IMR-90 (cell line): ENCODE results near the gene WFDC12. TPM values are rescaled to one million over a fixed set of nuclear protein-coding genes. Genes with fewer than 3 reads are reported as not detected.
A peak's percentile ranks its signal among the peaks of the same experiment; 100 is the strongest.

ENCODE experiments used
- ATAC-seq: fragments of 200-7000 bp; cut with Tn5 transposase; 2 replicates; pipeline ENCODE4 v1.9.1; 2020; ENCODE audit warnings: low read depth, mild to moderate bottlenecking, moderate library complexity
- BruUV-seq: library from RNA; stranded (reverse); fragments of 400-500 nt; replicated peaks from 2 replicates; lab custom pipeline; 2021; lab: Mats Ljungman, UMichigan
- CTCF ChIA-PET: fragments of 300-600 bp; formaldehyde crosslinking; extraction: SDS; loops from one replicate; lab custom pipeline; 2021; ENCODE audit warnings: antibody characterized with exemption; lab: Yijun Ruan, JAX
- POLR2A ChIA-PET: fragments of 300-600 bp; sonication (Branson Sonifier 250); formaldehyde crosslinking; loops from one replicate; lab custom pipeline; 2022; ENCODE audit warnings: antibody characterized with exemption; ENCODE audit not compliant: unreplicated experiment; lab: Charles Lee
- DNase-seq: peaks from one replicate; pipeline ENCODE4 v3.0.0; 2013
- H2AFZ ChIP-seq: replicated peaks from 2 replicates; pipeline ENCODE3; 2013; ENCODE audit warnings: low read length, mild to moderate bottlenecking; ENCODE audit not compliant: poor library complexity
- H2AK5ac ChIP-seq: 2 replicates; pipeline ENCODE4 v1.6.1; 2013; ENCODE audit warnings: low read depth, low read length, inconsistent platforms
- H2AK9ac ChIP-seq: replicated peaks from 2 replicates; pipeline ENCODE3; 2013; ENCODE audit warnings: mild to moderate bottlenecking, low read depth, low read length, moderate library complexity; ENCODE audit not compliant: poor library complexity
- H2BK120ac ChIP-seq: 2 replicates; pipeline ENCODE4 v1.6.1; 2013; ENCODE audit warnings: low read depth, low read length, inconsistent platforms
- H2BK15ac ChIP-seq: 3 replicates; pipeline ENCODE4 v1.6.1; 2013; ENCODE audit warnings: low read depth, low read length, inconsistent platforms
- H2BK20ac ChIP-seq: 2 replicates; pipeline ENCODE4 v1.6.1; 2013; ENCODE audit warnings: low read depth, mild to moderate bottlenecking, inconsistent platforms, low read length, moderate library complexity
- H2BK5ac ChIP-seq: 2 replicates; pipeline ENCODE4 v1.6.1; 2013; ENCODE audit warnings: mild to moderate bottlenecking, low read depth, low read length, inconsistent platforms; ENCODE audit not compliant: poor library complexity, severe bottlenecking
- H3K14ac ChIP-seq: replicated peaks from 2 replicates; pipeline ENCODE4 v1.6.1; 2013; ENCODE audit warnings: low read depth, low read length, inconsistent platforms
- H3K18ac ChIP-seq: 2 replicates; pipeline ENCODE4 v1.6.1; 2013; ENCODE audit warnings: low read depth, low read length, control low read depth
- H3K23ac ChIP-seq: 2 replicates; pipeline ENCODE4 v1.6.1; 2013; ENCODE audit warnings: low read depth, low read length, inconsistent platforms
- H3K27ac ChIP-seq: 2 replicates; pipeline ENCODE4 v1.5.1; 2013; ENCODE audit warnings: mild to moderate bottlenecking, control low read depth, low read length; ENCODE audit not compliant: insufficient read depth
- H3K27me3 ChIP-seq: 2 replicates; pipeline ENCODE4 v1.6.1; 2013; ENCODE audit warnings: low read length; ENCODE audit not compliant: control insufficient read depth, insufficient read depth
- H3K36me3 ChIP-seq: 2 replicates; pipeline ENCODE4 v1.6.1; 2013; ENCODE audit warnings: low read length, mixed read lengths; ENCODE audit not compliant: control insufficient read depth, insufficient read depth
- H3K4ac ChIP-seq: 2 replicates; pipeline ENCODE4 v1.6.1; 2013; ENCODE audit warnings: low read depth, low read length, inconsistent platforms
- H3K4me1 ChIP-seq: 2 replicates; pipeline ENCODE4 v1.6.1; 2013; ENCODE audit warnings: low read length, mixed read lengths; ENCODE audit not compliant: control insufficient read depth, insufficient read depth
- H3K4me2 ChIP-seq: 2 replicates; pipeline ENCODE4 v1.6.1; 2013; ENCODE audit warnings: low read depth, mild to moderate bottlenecking, control low read depth, low read length, moderate library complexity
- H3K4me3 ChIP-seq: 2 replicates; pipeline ENCODE4 v1.5.1; 2013; ENCODE audit warnings: low read depth, mild to moderate bottlenecking, control low read depth, low read length, moderate library complexity; ENCODE audit not compliant: insufficient read depth
- H3K56ac ChIP-seq: 2 replicates; pipeline ENCODE4 v1.6.1; 2013; ENCODE audit warnings: low read length, inconsistent platforms; ENCODE audit not compliant: insufficient read depth; ENCODE audit errors: extremely low read depth
- H3K79me1 ChIP-seq, 2 experiments: 2 replicates each; pipeline ENCODE4 v1.6.1; 2013; ENCODE audit warnings: low read length in 2 of 2, inconsistent platforms in 1 of 2, low read depth in 1 of 2
- H3K9ac ChIP-seq: 2 replicates; pipeline ENCODE4 v1.6.1; 2013; ENCODE audit warnings: low read depth, low read length, control low read depth
- H3K9me1 ChIP-seq: 2 replicates; pipeline ENCODE4 v1.6.1; 2013; ENCODE audit warnings: low read length, inconsistent platforms; ENCODE audit not compliant: insufficient read depth
- H3K9me3 ChIP-seq: 2 replicates; pipeline ENCODE4 v1.6.1; 2013; ENCODE audit warnings: low read length; ENCODE audit not compliant: control insufficient read depth, insufficient read depth
- H4K20me1 ChIP-seq: 2 replicates; pipeline ENCODE4 v1.6.1; 2013; ENCODE audit warnings: low read length, inconsistent platforms; ENCODE audit not compliant: insufficient read depth
- H4K5ac ChIP-seq: 2 replicates; pipeline ENCODE4 v1.6.1; 2013; ENCODE audit warnings: mild to moderate bottlenecking, low read depth, low read length, control low read depth
- H4K8ac ChIP-seq, 2 experiments: 2 replicates each; pipeline ENCODE4 v1.6.1; 2013; ENCODE audit warnings: low read depth in 2 of 2, low read length in 2 of 2, control low read depth in 1 of 2, inconsistent platforms in 1 of 2
- H4K91ac ChIP-seq: 2 replicates; pipeline ENCODE4 v1.6.1; 2013; ENCODE audit warnings: low read depth, low read length, inconsistent platforms; ENCODE audit not compliant: insufficient read depth
- BHLHE40 ChIP-seq: fragments of 150-350 bp; IDR thresholded peaks from 2 replicates; pipeline ENCODE4 v1.6.1; 2016; ENCODE audit warnings: mild to moderate bottlenecking, low read depth, low read length
- CEBPB ChIP-seq: IDR thresholded peaks from 2 replicates; pipeline ENCODE4 v1.6.1; 2012; ENCODE audit warnings: low read depth, low read length, improper control_type of control experiment
- CHD1 ChIP-seq: IDR thresholded peaks from 2 replicates; pipeline ENCODE4 v1.6.1; 2012; ENCODE audit warnings: low read depth, low read length, improper control_type of control experiment
- MAZ ChIP-seq: IDR thresholded peaks from 2 replicates; pipeline ENCODE4 v1.6.1; 2012; ENCODE audit warnings: low read depth, mild to moderate bottlenecking, low read length, improper control_type of control experiment, moderate library complexity, borderline replicate concordance
- POLR2A ChIP-seq: IDR thresholded peaks from 2 replicates; pipeline ENCODE4 v1.6.1; 2012; ENCODE audit warnings: mild to moderate bottlenecking, low read depth, low read length
- RAD21 ChIP-seq: IDR thresholded peaks from 2 replicates; pipeline ENCODE4 v1.6.1; 2012; ENCODE audit warnings: low read length, improper control_type of control experiment
- WGBS, 2 experiments: methylation state at CpG; one replicate each; pipeline versions ENCODE4 v1.1.5 to v1.1.7; 2013; ENCODE audit warnings: missing lambda C conversion rate in 2 of 2; ENCODE audit not compliant: insufficient read length in 1 of 2; ENCODE audit errors: extremely low coverage in 2 of 2; 5-methylcytosine and 5-hydroxymethylcytosine counted together
- dilution Hi-C: fragments of 300-500 bp; cut with HindIII; formaldehyde crosslinking; loops from one replicate; pipeline ENCODE4 v1.14.3; 2018; ENCODE audit warnings: low sequenced_read_pairs; ENCODE audit not compliant: unreplicated experiment
- in situ Hi-C: fragments of 300-500 bp; cut with MboI; formaldehyde crosslinking; loops from 3 replicates; pipeline ENCODE4 v1.14.3; 2019; ENCODE audit warnings: low sequenced_read_pairs, inconsistent platforms, mixed read lengths
- intact Hi-C: fragments of 100-400 bp; cut with micrococcal nuclease; formaldehyde crosslinking; loops from 2 replicates; pipeline ENCODE4 v1.10.0; 2022
- polyA plus RNA-seq, 3 experiments: library from polyadenylated mRNA; depleted of rRNA; stranded (reverse); fragments of >200 nt; gene quantifications; 2 replicates each; pipeline ENCODE4 v1.2.3, GENCODE V29; 2012; ENCODE audit warnings: low replicate concordance in 1 of 3
- total RNA-seq: library from RNA; depleted of rRNA; stranded (reverse); fragments of >200 nt; gene quantifications from 2 replicates; pipeline ENCODE4 v1.2.3, GENCODE V29; 2012
- TF ChIP-seq, protein P1 (sequence below): fragments of 150-350 bp; IDR thresholded peaks from 2 replicates; pipeline ENCODE4 v1.6.1; 2016; ENCODE audit warnings: low read depth, mild to moderate bottlenecking, low read length, moderate library complexity, borderline replicate concordance
- TF ChIP-seq, protein P2 (sequence below): fragments of 150-350 bp; IDR thresholded peaks from 2 replicates; pipeline ENCODE4 v1.6.1; 2017; ENCODE audit warnings: mild to moderate bottlenecking, antibody characterized with exemption, low read length, low read depth

The WFDC12 gene
- total and polyA plus RNA-seq, 2 of the 4 experiments (the other 2 are of a cell fraction): not detected

DNA sequence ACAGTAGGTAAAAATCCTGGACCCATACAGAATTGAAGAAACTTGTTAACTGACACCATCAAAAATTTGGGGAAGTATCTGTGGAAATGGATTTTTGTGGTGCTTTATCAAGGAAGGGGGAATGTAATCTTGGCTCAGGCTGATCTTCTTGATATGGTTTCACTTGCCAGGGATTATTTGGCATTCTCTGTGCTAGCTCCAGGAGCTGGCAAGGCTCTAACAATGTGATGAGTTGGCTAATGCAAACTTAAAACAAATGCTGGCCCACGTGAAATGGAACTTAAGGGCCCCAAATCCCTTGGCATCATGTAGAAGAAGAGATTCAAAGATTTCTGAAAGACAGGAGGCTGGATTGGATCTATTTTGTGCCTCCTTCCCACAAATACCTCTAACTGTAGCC is 36.5 kb downstream of the WFDC12 start:
- H2BK15ac ChIP-seq: peak overlapping the region; percentile 60
- H4K20me1 ChIP-seq: no peaks in the 10 kb centered on the region
- peak overlapping the region; percentile 40 for H3K56ac ChIP-seq
- dilution Hi-C loops (no loop called here), in situ Hi-C loops (loop anchor here (5.0 kb wide), 1 partner anchor 41 kb away; no protein-coding TSS in a partner anchor), intact Hi-C loops (loop anchor here (5.0 kb wide), 1 partner anchor 36 kb away; no protein-coding TSS in a partner anchor)
- peak overlapping the region; percentile 50 for H3K4me2 ChIP-seq
- peak overlapping the region; percentile 71 for H3K4ac ChIP-seq
- no TSS peak for BruUV-seq
- peak overlapping the region; percentile 98 for H2BK5ac ChIP-seq
- DNase-seq: peak; percentile 52
- H3K27ac ChIP-seq: peak overlapping the region; percentile 83
- H4K8ac ChIP-seq: peak overlapping the region; percentile 52 to 80
- peak overlapping the region; percentile 73 for H2BK20ac ChIP-seq
- H3K79me1 ChIP-seq: no peaks in the 10 kb centered on the region
- peak overlapping the region; percentile 37 for H3K9ac ChIP-seq
- no peaks in the 10 kb centered on the region for H3K36me3 ChIP-seq
- WGBS, 2 experiments: no CpG with 5 or more reads among the region's 1 CpG
- H3K4me3 ChIP-seq: no peak overlapping the region
- no peaks in the 10 kb centered on the region for H3K9me3 ChIP-seq
- H2AFZ ChIP-seq: peak overlapping the region; percentile 78
- POLR2A ChIA-PET: interaction anchor here (0.6 kb wide), 1 partner anchor 1631 kb away, joined by 3 read pairs; no protein-coding TSS in a partner anchor
- peak overlapping the region; percentile 5; the same call in 1 of the 2 replicates for H3K14ac ChIP-seq
- peak overlapping the region; percentile 42; the same call in 1 of the 2 replicates for H3K23ac ChIP-seq
- no peaks in the 10 kb centered on the region for H3K9me1 ChIP-seq
- peak overlapping the region; percentile 75 for H4K91ac ChIP-seq
- H3K18ac ChIP-seq: peak overlapping the region; percentile 87
- H2BK120ac ChIP-seq: peak overlapping the region; percentile 83
- H4K5ac ChIP-seq: peak overlapping the region; percentile 77
- no peak for TF ChIP-seq CEBPB
- no peak for TF ChIP-seq RAD21
- TF ChIP-seq, protein P1, sequence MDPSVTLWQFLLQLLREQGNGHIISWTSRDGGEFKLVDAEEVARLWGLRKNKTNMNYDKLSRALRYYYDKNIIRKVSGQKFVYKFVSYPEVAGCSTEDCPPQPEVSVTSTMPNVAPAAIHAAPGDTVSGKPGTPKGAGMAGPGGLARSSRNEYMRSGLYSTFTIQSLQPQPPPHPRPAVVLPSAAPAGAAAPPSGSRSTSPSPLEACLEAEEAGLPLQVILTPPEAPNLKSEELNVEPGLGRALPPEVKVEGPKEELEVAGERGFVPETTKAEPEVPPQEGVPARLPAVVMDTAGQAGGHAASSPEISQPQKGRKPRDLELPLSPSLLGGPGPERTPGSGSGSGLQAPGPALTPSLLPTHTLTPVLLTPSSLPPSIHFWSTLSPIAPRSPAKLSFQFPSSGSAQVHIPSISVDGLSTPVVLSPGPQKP: no peak
- TF ChIP-seq, protein P2, sequence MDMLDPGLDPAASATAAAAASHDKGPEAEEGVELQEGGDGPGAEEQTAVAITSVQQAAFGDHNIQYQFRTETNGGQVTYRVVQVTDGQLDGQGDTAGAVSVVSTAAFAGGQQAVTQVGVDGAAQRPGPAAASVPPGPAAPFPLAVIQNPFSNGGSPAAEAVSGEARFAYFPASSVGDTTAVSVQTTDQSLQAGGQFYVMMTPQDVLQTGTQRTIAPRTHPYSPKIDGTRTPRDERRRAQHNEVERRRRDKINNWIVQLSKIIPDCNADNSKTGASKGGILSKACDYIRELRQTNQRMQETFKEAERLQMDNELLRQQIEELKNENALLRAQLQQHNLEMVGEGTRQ: no peak
- no peak for TF ChIP-seq MAZ
- TF ChIP-seq BHLHE40: no peak
- no peak for TF ChIP-seq POLR2A
- TF ChIP-seq CHD1: no peak
- CTCF ChIA-PET: interaction anchor here (0.6 to 1.3 kb wide), 3 partner anchors 12 to 24 kb away, joined by 3 read pairs; no protein-coding TSS in a partner anchor
- peak overlapping the region; percentile 62 for H2AK5ac ChIP-seq
- H2AK9ac ChIP-seq: peak overlapping the region; percentile 68
- ATAC-seq: peak; percentile 42
- no peaks in the 10 kb centered on the region for H3K27me3 ChIP-seq
- peaks cover 11% of the 10 kb centered on the region for H3K4me1 ChIP-seq
